Peyer's patch (tissue), 4 donors: Measurements from ENCODE around the gene PFN1. TPM values are rescaled to one million over a fixed set of nuclear protein-coding genes. Genes with fewer than 3 reads are reported as not detected.

ENCODE experiments used
- DNase-seq, 3 donors: peaks; one replicate each; pipeline ENCODE4 v3.0.0-alpha.2; 2017 to 2019
- H3K27ac ChIP-seq, 4 donors: fragments of 200-600 bp; sonication (generic); one replicate each; pipeline ENCODE4 v1.5.1; 2016 to 2019
- H3K27me3 ChIP-seq, 2 donors: fragments of 200-600 bp; sonication (generic); one replicate each; pipeline ENCODE4 v1.5.1; 2019
- H3K36me3 ChIP-seq, 3 donors: fragments of 200-600 bp; sonication (generic); one replicate each; pipeline ENCODE4 v1.5.1; 2016 to 2019
- H3K4me1 ChIP-seq, 4 donors: fragments of 200-600 bp; sonication (generic); one replicate each; pipeline ENCODE4 v1.5.1; 2016 to 2019
- H3K4me3 ChIP-seq, 4 donors: fragments of 200-600 bp; sonication (generic); 1 replicate in 3 of 4; 2 replicates in 1 of 4; pipeline ENCODE4 v1.5.1; 2016 to 2019; ENCODE audit warnings: mild to moderate bottlenecking in 1 of 4
- H3K9me3 ChIP-seq, 4 donors: fragments of 200-600 bp; sonication (generic); one replicate each; pipeline ENCODE4 v1.5.1; 2016 to 2019; ENCODE audit warnings: mild to moderate bottlenecking in 1 of 4
- CTCF ChIP-seq, 6 experiments: fragments of 450-650 bp in 4 of 6; fragments of 200-600 bp in 2 of 6; sonication (generic) in 1 of 6; IDR thresholded peaks; one replicate each; pipeline ENCODE4 v1.5.1; 2017 to 2019; ENCODE audit warnings: antibody characterized with exemption in 6 of 6, mild to moderate bottlenecking in 3 of 6, moderate library complexity in 1 of 6
- POLR2A ChIP-seq, 2 donors: fragments of 450-650 bp; IDR thresholded peaks; one replicate each; pipeline ENCODE4 v1.5.1; 2017; ENCODE audit warnings: antibody characterized with exemption in 2 of 2, mild to moderate bottlenecking in 2 of 2, moderate library complexity in 2 of 2
- total RNA-seq, 4 donors: library from RNA; depleted of rRNA; stranded (reverse); fragments of >200 nt; gene quantifications; one replicate each; pipeline ENCODE4 v1.1.0, GENCODE V29; 2016

The PFN1 gene
- total RNA-seq, 4 donors from 2014 or later, result 530 to 1,064 (median 855) TPM

GRCh38 chr17:4947010-4947410 is 1.3 kb downstream of the PFN1 start:
- Histone ChIP-seq H3K27ac (peak overlapping the region; percentile 96 to 99 (median 98)), H3K27me3 (no peaks in the 10 kb centered on the region), H3K9me3 (no peaks in the 10 kb centered on the region), H3K4me3 (peak overlapping the region; percentile 95 to 100 (median 98)), H3K36me3 (peaks cover 0 to 44% (median 0%) of the 10 kb centered on the region in 3 donors), H3K4me1 (peaks cover 4 to 59% (median 37%) of the 10 kb centered on the region in 4 donors)
- TF ChIP-seq POLR2A (IDR thresholded peaks at IDR 0.05) (no peak), CTCF (IDR thresholded peaks at IDR 0.05) (no peak)
- peak in 1 of 3 donors; percentile 37 for DNase-seq

- Histone ChIP-seq H3K4me3 (peak overlapping the region; percentile 95 to 100 (median 98)), H3K27ac (peak overlapping the region; percentile 96 to 99 (median 98)), H3K4me1 (peaks cover 4 to 64% (median 43%) of the 10 kb centered on the region in 4 donors), H3K36me3 (peaks cover 0 to 45% (median 0%) of the 10 kb centered on the region in 3 donors), H3K27me3 (no peaks in the 10 kb centered on the region), H3K9me3 (no peaks in the 10 kb centered on the region)
- no peak for DNase-seq
- no peak for TF ChIP-seq CTCF (IDR thresholded peaks at IDR 0.05)
- TF ChIP-seq POLR2A (IDR thresholded peaks at IDR 0.05), result no peak
These were observed 1.9 kb downstream of the PFN1 start for GRCh38 chr17:4946312-4946976.

GRCh38 chr17:4945944-4946280 is 2.4 kb downstream of the PFN1 start:
- H3K4me1 ChIP-seq, result peaks cover 4 to 65% (median 45%) of the 10 kb centered on the region in 4 donors

GRCh38 chr17:4945176-4945943 is 3.0 kb downstream of the PFN1 start:
- Histone ChIP-seq H3K4me1 (peaks cover under 1 to 62% (median 42%) of the 10 kb centered on the region in 4 donors), H3K36me3 (peaks cover 0 to 45% (median 0%) of the 10 kb centered on the region in 3 donors)

More at GRCh38 chr17:4945944-4946280, 2.4 kb downstream of the PFN1 start:
- Histone ChIP-seq H3K27ac (peak overlapping the region; percentile 71 to 99 (median 98)), H3K9me3 (no peaks in the 10 kb centered on the region), H3K36me3 (peaks cover 0 to 45% (median 0%) of the 10 kb centered on the region in 3 donors), H3K4me3 (peak overlapping the region in 3 of 4 donors; percentile 95 to 99 (median 97)), H3K27me3 (no peaks in the 10 kb centered on the region)
- peak in 1 of 3 donors; percentile 39 for DNase-seq
- TF ChIP-seq CTCF (IDR thresholded peaks at IDR 0.05), result no peak
- no peak for TF ChIP-seq POLR2A (IDR thresholded peaks at IDR 0.05)

More at GRCh38 chr17:4945176-4945943, 3.0 kb downstream of the PFN1 start:
- Histone ChIP-seq H3K9me3 (no peaks in the 10 kb centered on the region), H3K27ac (peak overlapping the region; percentile 71 to 99 (median 98)), H3K27me3 (no peaks in the 10 kb centered on the region), H3K4me3 (peak overlapping the region in 3 of 4 donors; percentile 95 to 99 (median 97))
- TF ChIP-seq CTCF (IDR thresholded peaks at IDR 0.05), result no peak
- TF ChIP-seq POLR2A (IDR thresholded peaks at IDR 0.05), result peak; percentile 14 to 42
- DNase-seq, result peak; percentile 73 to 93 (median 82)
